HG03060 (cell line): ENCODE results near the gene USP51.
A peak's percentile ranks its signal among the peaks of the same experiment; 100 is the strongest.
"Not testable (repeated sequence)": the region's sequence is repeated elsewhere in the genome, so short reads cannot be mapped to it uniquely, and the experiment has no call there.

ENCODE experiments used
- ATAC-seq: cut with Tn5 transposase; IDR thresholded peaks from one replicate; pipeline ENCODE4 v1.9.1; 2021; ENCODE audit warnings: low read depth, moderate number of reproducible peaks; ENCODE audit not compliant: unreplicated experiment

The USP51 gene

DNA sequence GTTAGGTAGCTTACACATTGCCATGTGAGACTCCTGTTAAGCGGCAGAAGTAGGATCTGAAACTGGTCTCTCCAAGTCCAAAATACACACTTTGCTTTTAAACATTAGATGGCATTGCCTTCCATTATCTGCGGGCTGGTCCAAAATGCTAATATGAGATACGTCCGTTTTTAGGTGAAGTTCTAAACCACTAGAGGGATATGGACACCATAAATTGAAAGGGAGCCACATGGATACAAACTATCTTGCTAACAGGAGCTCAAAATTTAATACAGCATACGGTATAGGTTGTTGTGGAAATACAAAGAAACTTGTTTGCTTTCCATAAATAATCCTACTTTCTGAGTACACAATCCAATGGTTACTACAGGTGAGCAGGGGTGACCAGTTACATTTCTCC, 23.9 kb downstream of the USP51 start:
- ATAC-seq: not testable (repeated sequence)

DNA sequence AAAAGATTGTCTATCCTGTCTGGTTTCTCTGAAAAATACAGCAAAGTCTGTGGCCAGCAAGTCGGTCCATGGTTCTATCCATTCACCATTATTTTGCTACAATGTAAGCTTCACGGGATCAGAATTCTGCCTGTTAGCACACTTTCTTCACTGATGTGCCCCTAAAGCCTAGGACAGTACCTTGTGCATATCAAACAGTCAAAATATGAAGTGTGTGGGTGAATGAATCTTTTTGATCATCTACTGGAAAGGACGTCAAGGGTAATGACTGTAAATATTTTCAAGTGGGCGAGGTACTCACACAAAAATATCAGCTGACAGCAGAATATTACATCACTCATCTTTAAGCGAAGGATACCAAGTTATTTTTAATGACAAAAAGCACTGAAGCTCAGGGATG, 24.5 kb downstream of the USP51 start:
- ATAC-seq: not testable (repeated sequence)

DNA sequence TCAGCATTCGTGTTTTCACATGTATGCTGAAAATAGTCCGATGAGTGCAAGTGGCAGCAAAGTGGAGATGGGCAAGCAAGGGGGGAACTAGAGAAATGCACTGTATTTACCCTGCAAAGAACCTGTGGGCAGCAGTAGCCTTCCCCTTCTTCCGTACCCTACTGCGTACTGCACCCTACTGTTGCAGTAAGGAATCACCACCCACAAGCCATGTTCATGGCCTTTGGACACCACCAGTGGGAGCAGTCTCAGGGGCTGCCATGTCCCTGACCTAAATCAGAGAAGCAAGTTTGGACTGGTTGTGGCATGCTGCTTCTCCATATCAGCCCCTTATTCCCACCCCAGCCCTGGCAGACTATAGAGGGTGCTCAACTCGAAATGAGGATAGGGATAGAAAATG, 25.6 kb downstream of the USP51 start:
- not testable (repeated sequence) for ATAC-seq

DNA sequence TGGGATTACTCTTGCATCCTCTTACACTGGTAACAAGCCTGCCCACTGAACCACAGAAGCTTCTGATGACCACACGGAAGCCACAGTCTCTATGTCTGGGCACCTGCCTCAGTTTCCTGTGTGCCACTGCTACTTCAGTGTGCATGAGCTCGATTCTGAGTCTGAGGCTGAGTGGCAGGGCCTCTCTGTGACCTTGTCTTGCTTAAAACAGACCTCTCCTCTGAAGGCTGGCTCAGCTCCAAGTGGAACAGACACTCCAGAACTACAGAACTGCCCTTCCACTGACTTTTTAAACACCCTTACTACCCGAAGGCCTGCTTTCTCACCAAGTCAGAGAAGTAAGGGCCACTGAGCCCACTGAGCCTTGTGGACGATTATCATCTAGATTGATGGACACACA, 29.7 kb downstream of the USP51 start:
- ATAC-seq: not testable (repeated sequence)

DNA sequence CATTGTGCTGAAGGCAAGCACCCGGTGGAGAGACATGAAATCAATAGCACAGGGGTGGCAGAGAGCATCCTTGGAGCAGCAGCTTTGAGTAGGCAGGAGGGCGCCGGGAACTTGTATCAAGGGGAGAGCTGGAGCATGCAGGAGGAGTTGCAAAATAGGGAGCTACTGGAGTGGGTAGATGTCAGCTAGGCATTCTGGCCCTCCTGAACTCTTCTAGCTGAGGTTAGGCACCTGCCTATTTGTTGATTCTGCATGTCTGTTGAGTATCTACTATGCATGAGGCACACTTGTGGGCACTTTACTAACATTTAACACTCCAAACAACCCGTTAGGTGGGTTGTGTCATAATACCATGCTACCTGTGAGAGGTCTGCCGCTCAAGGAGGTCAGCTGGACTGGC, 30.2 kb downstream of the USP51 start:
- ATAC-seq: not testable (repeated sequence)

DNA sequence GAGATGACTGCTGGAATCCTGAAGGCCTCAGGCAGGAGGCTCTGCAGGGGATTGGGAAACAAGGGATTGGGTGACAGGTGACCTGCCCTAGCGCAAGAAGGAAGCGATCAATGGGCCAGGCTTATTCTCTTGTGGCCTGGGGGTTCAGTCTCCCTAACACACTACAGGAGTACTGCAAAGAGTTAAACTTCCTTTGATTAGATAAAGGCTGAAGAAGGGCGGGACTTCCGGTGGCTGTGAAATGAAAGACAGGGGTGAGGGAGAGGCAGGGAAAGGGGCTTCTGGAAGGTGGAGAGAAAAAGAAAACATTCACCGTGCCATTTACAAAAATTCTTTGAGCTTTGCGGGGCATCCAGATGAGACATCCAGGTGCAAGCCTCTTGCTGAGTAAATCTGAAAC, 33.9 kb downstream of the USP51 start:
- ATAC-seq: not testable (repeated sequence)

DNA sequence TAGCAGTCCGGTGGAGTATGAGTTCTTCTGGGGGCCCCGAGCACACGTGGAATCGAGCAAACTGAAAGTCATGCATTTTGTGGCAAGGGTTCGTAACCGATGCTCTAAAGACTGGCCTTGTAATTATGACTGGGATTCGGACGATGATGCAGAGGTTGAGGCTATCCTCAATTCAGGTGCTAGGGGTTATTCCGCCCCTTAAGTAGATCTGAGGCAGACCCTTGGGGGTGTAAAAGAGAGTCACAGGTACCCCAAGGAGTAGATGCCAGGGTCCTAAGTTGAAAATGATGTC, 36.9 kb downstream of the USP51 start:
- no peak for ATAC-seq

DNA sequence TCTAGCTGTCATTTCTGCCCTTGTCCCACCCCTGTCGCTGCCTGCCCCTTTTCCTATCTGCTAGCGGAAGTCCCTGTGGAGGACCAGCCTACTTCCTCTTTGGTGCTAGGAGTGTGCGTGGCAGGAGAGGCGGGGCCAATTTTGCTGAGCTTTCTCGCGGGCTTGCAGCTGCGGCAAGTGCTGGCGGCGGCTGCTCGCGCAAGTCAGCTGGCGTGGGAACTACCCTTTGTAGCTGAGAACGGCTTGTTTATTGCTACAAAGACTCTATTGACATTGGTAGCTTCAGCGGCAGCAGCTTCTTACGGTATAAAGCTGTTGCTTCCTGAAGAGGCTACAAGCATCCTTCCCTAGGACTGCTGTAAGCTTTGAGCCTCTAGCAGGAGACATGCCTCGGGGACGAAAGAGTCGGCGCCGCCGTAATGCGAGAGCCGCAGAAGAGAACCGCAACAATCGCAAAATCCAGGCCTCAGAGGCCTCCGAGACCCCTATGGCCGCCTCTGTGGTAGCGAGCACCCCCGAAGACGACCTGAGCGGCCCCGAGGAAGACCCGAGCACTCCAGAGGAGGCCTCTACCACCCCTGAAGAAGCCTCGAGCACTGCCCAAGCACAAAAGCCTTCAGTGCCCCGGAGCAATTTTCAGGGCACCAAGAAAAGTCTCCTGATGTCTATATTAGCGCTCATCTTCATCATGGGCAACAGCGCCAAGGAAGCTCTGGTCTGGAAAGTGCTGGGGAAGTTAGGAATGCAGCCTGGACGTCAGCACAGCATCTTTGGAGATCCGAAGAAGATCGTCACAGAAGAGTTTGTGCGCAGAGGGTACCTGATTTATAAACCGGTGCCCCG, 37.4 kb downstream of the USP51 start, which contains the start of gene MAGEH1:
Gene MAGEH1, plus strand, starts transcription at position 138 of the 843 bp plus-strand sequence. Its CDS starts 248 bp downstream, at position 386.
- peak; percentile 97 for ATAC-seq

DNA sequence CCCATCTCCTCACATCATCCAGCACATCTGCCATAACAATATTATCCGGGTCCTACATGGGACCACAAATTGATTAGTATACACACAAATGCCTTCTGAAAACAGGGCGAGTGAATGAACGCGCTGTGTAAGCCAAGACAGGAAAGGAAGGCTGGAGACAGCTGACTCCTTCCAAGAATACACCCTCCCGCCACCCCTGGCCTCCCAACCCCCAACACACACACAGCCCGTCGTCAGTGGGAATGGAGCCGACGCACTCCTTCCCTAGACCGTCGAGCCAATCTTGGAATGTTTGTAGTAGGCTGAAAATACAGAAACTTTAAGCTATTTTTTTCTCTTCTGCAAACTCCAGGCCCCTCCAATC, 38.0 kb downstream of the USP51 start:
- no peak for ATAC-seq

DNA sequence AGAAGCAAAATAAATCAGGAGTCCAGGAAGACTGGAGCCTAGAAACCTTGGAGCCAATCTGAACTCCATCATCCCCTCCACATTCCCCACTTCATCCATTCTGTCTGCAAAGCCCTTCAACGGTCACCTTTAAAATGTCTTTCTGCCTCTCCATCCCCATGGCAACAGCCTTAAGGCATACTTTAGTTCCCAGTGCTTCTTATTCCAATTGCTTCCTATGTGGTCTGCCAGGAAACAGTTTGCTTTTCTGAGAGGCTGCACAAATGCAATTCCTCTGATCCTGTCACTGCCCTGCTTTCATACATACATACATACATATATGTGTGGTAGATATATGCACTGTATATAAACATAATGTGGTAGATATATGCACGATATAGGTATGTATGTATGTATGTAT, 38.5 kb downstream of the USP51 start:
- ATAC-seq: no peak

DNA sequence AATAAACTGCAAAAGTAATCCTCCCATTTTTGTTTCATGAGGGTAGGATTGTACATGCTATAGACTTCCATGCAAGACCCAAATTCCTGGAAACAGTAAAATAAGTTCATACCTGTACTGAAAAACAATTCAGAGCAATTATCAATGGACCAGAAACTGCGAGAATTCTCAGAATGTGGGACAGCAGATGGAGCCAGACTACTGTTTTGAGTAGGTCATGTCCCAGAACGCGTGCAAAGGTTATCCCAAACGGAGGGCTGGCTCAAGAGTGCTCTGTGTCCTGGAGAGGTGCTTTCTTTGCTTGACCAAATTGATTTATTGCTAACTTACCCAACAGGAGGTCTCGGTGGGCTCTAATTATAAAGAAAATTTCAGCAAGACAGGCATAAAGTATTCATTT, 39.4 kb downstream of the USP51 start:
- ATAC-seq: no peak

DNA sequence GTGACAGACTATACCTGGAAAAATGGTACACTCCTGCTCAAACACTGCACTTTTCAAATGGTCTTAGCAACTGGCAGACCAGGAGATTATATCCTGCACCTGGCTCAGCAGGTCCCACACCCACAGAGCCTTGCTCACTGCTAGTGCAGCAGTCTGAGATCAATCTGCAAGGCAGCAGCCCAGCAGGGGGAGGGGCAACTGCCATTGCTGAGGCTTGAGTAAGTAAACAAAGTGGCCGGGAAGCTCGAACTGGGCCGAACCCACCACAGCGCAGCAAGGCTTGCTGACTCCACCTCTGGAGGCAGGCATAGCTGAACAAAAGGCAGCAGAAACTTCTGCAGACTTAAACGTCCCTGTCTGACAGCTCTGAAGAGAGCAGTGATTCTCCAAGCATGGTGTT, 46.2 kb downstream of the USP51 start:
- ATAC-seq: not testable (repeated sequence)
